ENCODE data around the gene SRSF11.

DNA sequence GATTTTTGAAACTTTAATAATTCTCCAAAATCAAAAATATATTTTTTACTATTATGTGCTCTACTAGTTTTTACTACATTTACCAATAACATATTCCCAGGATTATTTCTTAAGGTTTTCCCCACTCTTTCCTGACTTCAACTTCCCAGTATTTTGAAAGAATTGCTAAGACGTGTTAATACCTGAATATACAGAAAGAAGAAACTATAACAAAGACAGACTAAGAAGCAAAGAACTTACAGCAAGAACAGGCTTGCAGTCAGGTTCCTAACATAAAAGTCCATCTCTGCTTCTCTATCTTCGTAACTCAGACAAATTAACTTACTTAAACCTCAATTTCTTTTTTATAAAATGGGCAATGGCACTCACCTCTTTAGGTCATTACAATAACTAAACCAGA lies 63.2 kb downstream of the SRSF11 start:
- no peak for TF ChIP-seq CTCF (IDR thresholded peaks at IDR 0.05)
- TF ChIP-seq POLR2A (IDR thresholded peaks at IDR 0.05), result no peak
